ENCODE measurements around the gene PTGFRN. TPM values are rescaled to one million over a fixed set of nuclear protein-coding genes. Genes with fewer than 3 reads are reported as not detected.

PTGFRN gene
- total RNA-seq, 1 experiment from 2014 or later: 38.7 TPM

DNA sequence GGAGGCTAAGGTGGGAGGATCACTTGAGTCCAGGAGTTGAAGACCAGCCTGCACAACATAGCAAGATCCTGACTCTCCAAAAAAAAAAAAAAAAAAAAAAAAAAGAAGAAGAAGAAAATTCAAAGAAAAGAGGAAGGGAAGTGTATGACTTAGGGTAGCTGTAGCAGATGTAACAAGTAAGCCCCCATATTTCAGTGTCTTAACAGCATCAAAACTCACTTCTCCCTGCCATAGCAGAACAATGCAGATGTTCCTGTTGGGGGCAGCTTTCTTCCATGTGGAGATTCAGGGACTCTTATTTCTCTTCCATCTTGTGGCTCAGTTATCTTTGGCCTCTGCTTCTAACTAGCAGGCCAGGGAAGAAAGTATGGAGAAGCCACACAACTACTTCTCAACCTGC, 10.2 kb upstream of the PTGFRN start (continued):
- TF ChIP-seq NR2C2 (CRISPR knock-in tag; IDR thresholded peaks at IDR 0.05) (no peak), FOXK1 (CRISPR knock-in tag; IDR thresholded peaks at IDR 0.05) (no peak), ESRRA (CRISPR knock-in tag; IDR thresholded peaks at IDR 0.05; ENCODE audit: borderline replicate concordance) (no peak), MYBL2 (CRISPR knock-in tag; IDR thresholded peaks at IDR 0.05) (no peak), FOXJ3 (CRISPR knock-in tag; IDR thresholded peaks at IDR 0.05; ENCODE audit: borderline replicate concordance) (no peak), SMAD3 (CRISPR knock-in tag; IDR thresholded peaks at IDR 0.05; ENCODE audit: borderline replicate concordance) (no peak), NFE2L1 (CRISPR knock-in tag; IDR thresholded peaks at IDR 0.05) (no peak)
- TF ChIP-seq, protein P1, sequence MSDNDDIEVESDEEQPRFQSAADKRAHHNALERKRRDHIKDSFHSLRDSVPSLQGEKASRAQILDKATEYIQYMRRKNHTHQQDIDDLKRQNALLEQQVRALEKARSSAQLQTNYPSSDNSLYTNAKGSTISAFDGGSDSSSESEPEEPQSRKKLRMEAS (CRISPR knock-in tag; IDR thresholded peaks at IDR 0.05): no peak

DNA sequence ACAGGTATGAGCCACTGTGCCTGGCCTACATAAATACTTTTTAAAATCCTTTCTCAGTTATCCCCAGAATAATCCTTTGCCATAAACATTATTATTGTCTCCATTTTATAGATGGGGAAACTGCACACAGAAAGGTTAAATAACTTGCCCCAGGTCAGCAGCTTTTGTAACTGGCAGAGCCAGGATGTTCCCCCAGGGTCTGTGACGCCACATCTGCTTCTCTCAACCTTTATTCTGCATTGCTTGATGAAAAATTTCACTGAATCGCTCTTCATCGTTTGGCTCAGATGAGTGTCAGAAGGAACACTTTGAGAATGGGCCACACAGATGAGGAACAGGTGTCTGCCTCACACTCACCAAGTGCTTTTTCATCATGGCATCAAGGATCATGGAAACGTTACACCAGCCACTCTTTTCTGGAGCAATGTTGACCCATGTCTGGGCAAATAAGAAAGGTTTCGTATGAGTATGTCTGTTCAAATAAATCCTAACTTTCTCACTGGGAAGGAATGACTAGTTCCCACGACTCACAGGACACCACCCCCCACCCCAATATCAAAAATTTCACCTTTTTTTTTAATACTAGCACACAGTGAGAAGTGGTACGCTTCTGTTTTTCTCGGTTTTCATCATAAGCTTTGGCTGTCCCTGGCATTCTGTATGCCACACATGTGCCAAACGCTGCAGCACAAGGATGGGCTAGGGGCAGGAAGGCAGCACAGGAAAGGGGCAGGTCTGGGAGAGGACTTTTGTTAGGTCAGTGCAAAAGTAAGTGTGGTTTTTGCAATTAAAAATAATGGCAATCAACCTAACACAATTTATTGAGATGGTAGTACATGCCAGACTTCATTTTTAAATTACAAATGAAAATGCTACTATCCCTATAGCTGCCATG, 9.0 kb upstream of the PTGFRN start:
- ATAC-seq: no peak
- no peak overlapping the region for H3K4me3 Mint-ChIP-seq

More for the DNA sequence above, 9.0 kb upstream of the PTGFRN start:
- TF ChIP-seq GTF2I (CRISPR knock-in tag; conservative IDR thresholded peaks at IDR 0.05) (no peak), TEAD4 (CRISPR knock-in tag; IDR thresholded peaks at IDR 0.05) (no peak), RORB (CRISPR knock-in tag; IDR thresholded peaks at IDR 0.05) (no peak), ZNF416 (CRISPR knock-in tag; IDR thresholded peaks at IDR 0.05) (no peak), MYBL2 (CRISPR knock-in tag; IDR thresholded peaks at IDR 0.05) (no peak), TP53 (CRISPR knock-in tag; IDR thresholded peaks at IDR 0.05) (no peak), OVOL2 (CRISPR knock-in tag; IDR thresholded peaks at IDR 0.05; ENCODE audit: borderline replicate concordance) (no peak), EMX1 (CRISPR knock-in tag; IDR thresholded peaks at IDR 0.05) (no peak)
- TF ChIP-seq, protein P2, sequence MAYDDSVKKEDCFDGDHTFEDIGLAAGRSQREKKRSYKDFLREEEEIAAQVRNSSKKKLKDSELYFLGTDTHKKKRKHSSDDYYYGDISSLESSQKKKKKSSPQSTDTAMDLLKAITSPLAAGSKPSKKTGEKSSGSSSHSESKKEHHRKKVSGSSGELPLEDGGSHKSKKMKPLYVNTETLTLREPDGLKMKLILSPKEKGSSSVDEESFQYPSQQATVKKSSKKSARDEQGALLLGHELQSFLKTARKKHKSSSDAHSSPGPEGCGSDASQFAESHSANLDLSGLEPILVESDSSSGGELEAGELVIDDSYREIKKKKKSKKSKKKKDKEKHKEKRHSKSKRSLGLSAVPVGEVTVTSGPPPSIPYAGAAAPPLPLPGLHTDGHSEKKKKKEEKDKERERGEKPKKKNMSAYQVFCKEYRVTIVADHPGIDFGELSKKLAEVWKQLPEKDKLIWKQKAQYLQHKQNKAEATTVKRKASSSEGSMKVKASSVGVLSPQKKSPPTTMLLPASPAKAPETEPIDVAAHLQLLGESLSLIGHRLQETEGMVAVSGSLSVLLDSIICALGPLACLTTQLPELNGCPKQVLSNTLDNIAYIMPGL (CRISPR knock-in tag; IDR thresholded peaks at IDR 0.05): no peak
- TF ChIP-seq, protein P3, sequence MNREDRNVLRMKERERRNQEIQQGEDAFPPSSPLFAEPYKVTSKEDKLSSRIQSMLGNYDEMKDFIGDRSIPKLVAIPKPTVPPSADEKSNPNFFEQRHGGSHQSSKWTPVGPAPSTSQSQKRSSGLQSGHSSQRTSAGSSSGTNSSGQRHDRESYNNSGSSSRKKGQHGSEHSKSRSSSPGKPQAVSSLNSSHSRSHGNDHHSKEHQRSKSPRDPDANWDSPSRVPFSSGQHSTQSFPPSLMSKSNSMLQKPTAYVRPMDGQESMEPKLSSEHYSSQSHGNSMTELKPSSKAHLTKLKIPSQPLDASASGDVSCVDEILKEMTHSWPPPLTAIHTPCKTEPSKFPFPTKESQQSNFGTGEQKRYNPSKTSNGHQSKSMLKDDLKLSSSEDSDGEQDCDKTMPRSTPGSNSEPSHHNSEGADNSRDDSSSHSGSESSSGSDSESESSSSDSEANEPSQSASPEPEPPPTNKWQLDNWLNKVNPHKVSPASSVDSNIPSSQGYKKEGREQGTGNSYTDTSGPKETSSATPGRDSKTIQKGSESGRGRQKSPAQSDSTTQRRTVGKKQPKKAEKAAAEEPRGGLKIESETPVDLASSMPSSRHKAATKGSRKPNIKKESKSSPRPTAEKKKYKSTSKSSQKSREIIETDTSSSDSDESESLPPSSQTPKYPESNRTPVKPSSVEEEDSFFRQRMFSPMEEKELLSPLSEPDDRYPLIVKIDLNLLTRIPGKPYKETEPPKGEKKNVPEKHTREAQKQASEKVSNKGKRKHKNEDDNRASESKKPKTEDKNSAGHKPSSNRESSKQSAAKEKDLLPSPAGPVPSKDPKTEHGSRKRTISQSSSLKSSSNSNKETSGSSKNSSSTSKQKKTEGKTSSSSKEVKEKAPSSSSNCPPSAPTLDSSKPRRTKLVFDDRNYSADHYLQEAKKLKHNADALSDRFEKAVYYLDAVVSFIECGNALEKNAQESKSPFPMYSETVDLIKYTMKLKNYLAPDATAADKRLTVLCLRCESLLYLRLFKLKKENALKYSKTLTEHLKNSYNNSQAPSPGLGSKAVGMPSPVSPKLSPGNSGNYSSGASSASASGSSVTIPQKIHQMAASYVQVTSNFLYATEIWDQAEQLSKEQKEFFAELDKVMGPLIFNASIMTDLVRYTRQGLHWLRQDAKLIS (CRISPR knock-in tag; IDR thresholded peaks at IDR 0.05; ENCODE audit: borderline replicate concordance): no peak
- TF ChIP-seq, protein P4, sequence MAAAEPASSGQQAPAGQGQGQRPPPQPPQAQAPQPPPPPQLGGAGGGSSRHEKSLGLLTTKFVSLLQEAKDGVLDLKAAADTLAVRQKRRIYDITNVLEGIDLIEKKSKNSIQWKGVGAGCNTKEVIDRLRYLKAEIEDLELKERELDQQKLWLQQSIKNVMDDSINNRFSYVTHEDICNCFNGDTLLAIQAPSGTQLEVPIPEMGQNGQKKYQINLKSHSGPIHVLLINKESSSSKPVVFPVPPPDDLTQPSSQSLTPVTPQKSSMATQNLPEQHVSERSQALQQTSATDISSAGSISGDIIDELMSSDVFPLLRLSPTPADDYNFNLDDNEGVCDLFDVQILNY (CRISPR knock-in tag; IDR thresholded peaks at IDR 0.05): no peak
- TF ChIP-seq, protein P5, sequence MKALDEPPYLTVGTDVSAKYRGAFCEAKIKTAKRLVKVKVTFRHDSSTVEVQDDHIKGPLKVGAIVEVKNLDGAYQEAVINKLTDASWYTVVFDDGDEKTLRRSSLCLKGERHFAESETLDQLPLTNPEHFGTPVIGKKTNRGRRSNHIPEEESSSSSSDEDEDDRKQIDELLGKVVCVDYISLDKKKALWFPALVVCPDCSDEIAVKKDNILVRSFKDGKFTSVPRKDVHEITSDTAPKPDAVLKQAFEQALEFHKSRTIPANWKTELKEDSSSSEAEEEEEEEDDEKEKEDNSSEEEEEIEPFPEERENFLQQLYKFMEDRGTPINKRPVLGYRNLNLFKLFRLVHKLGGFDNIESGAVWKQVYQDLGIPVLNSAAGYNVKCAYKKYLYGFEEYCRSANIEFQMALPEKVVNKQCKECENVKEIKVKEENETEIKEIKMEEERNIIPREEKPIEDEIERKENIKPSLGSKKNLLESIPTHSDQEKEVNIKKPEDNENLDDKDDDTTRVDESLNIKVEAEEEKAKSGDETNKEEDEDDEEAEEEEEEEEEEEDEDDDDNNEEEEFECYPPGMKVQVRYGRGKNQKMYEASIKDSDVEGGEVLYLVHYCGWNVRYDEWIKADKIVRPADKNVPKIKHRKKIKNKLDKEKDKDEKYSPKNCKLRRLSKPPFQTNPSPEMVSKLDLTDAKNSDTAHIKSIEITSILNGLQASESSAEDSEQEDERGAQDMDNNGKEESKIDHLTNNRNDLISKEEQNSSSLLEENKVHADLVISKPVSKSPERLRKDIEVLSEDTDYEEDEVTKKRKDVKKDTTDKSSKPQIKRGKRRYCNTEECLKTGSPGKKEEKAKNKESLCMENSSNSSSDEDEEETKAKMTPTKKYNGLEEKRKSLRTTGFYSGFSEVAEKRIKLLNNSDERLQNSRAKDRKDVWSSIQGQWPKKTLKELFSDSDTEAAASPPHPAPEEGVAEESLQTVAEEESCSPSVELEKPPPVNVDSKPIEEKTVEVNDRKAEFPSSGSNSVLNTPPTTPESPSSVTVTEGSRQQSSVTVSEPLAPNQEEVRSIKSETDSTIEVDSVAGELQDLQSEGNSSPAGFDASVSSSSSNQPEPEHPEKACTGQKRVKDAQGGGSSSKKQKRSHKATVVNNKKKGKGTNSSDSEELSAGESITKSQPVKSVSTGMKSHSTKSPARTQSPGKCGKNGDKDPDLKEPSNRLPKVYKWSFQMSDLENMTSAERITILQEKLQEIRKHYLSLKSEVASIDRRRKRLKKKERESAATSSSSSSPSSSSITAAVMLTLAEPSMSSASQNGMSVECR (CRISPR knock-in tag; IDR thresholded peaks at IDR 0.05; ENCODE audit: borderline replicate concordance): no peak
- Mint-ChIP-seq H3K36me3 (no peaks in the 10 kb centered on the region; the same call in 1 of the 2 replicates), H3K4me1 (peaks cover 13% of the 10 kb centered on the region), H3K27me3 (ENCODE audit: low read depth) (no peaks in the 10 kb centered on the region), H3K9me3 (peaks cover 11% of the 10 kb centered on the region), H3K27ac (no peak overlapping the region)
- ChIA-PET POLR2A (no interaction called here), CTCF (interaction anchor here (1.2 to 2.1 kb wide), 3 partner anchors 19 to 47 kb away, joined by 3 to 7 read pairs (median 5); no protein-coding TSS in a partner anchor)
- DNase-seq (ENCODE audit: low spot score): no peak

All from WTC11 (cell line).